Inflammatory macrophage treated with lipopolysaccharide for 1 hour (primary cell): Measurements from ENCODE around the gene KLK14.
A peak's percentile ranks its signal among the peaks of the same experiment; 100 is the strongest.

Experiments
- DNase-seq, 2 donors: peaks; one replicate each; pipeline ENCODE4 v3.0.0-alpha.2; 2020 to 2022

The KLK14 gene

DNA sequence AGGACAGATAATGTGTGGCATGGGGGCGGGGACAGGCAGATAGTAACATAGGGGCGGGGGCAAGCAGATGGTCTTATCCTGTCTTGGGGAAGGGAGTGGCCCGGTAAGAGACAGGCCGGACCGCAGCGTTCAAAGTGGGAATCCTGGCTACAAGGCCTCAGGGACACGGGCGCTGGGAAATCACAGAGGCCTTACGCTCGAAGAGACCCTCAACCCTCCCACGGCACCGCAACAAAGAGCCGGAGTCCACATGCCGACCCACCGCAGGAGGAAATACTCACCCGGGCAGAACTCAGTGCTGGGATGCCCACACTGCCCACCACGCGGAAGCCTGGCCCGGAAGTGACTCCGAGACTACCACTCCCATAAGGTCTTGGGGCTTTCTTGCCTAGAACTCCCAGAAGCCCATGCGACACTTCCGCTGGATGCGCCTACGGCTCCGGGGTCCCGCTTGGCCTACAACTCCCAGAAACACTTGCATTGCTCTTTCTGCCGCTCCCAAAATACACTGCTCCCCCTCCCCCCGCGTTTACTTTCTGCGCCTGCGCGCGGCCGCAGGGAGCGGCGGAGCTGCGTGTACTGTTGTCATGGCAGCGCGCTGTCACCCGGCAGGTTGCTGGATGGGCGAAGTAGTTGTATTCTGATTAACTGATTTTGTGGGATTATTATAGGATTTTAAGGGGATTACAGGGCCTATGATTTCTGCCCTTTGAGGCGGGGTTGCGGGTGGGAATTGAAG is 25.5 kb upstream of the KLK14 start, which contains the start of gene CTU1:
TSS of gene CTU1 (minus strand) at position 344 of the 739 bp plus-strand sequence. CDS start 3,840 bp downstream, outside the sequence.
- DNase-seq = peak; percentile 99 to 100

DNA sequence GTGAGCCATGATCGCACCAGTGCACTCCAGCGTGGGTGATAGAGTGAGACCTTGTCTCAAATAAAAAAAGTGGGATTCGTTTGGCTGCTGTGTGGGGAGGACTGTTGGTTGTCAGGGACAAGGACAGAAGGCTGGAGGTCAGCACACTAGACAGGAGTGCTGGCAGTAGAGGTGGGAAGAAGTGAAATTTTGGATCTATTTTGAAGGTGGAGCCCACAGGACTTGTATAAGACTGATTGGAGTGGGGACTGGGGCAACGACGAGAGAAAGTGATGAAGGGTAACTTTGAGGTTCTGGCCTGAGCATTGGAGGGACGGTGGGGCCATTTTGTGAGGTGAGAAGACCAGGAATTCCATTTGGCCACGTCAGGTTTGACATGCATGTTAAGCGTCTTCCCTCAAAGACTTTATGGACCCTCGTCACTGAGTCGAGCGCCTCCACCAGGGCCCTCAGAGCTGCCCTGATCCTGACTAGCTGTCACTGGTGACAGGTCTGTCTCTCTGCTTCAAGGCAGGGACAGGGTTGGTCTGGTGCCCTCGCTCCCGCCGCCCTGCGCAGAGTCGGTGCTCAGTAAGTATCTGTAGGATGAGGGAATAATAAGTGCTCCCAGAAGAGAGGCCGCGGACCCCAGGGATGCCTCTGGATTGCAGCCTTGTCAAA is 24.8 kb upstream of the KLK14 start:
- no peak for DNase-seq

DNA sequence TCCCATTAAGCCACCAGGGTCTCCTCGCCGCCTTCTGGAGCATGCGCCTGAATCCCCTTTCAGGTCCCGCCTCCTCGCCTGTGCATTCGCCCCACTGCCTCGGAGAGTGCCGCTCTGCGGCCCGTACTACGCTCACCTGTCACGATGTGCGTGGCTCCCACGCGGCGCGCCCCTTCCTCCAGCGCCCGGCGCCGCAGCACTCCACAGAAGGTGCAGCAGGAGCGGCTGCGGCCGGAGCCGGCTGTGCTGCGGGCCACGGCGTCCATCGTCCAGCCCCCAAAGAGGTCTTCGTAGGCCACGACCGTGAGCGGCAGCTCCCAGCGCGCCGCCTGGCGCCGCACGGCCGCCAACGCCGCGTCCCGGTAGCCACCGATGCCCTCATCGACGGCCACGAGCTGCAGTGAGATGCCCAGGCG is 21.2 kb upstream of the KLK14 start:
- no peak for DNase-seq

DNA sequence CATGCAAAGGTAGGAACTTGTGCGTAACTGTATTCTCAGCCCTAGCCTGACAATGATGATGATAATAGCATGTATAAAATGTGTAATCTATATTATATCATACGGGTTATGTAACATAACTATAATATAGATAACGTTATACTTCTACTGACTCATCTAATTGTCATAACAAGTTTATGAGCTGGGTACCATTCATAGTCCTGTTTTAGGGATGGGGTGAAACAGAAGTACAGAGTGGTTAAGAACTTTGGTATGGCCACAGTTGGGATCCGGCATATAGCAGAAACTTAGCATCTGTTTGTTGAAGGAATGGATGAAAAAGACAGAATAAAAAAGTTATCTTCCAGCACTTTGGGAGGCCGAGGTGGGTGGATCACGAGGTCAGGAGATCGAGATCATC is 20.3 kb upstream of the KLK14 start:
- no peak for DNase-seq

DNA sequence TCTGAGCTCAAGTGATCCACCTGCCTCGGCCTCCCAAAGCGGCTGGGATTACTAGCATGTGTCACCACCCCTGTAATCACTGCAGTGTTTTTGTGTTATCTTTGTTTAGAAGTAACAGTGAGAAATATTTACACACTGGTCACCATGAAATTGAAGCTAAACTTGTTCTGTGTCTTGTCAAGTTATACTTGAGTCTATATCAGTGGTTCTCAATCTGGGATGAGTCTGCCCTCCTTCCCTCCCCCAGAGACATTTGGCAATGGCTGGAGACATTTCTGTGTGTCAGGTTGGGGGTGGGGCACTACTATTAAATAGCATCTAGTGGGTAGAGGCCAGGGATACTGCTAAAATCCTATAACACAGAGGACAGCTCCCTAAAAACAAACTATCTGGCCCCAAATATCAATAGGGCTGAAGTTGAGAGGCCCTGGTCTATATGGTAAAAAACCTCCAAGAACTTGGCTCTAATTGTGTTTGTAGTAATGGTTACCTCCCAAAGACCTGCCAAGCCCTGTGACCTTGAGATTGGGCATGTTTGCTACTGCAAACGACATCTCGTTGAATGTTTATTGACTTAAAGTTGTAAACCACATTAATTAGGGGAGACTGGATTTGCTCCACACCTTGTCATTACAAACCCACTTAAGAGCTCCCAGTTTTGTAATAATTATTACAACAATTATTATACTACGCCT is 18.6 kb upstream of the KLK14 start:
- DNase-seq = no peak

DNA sequence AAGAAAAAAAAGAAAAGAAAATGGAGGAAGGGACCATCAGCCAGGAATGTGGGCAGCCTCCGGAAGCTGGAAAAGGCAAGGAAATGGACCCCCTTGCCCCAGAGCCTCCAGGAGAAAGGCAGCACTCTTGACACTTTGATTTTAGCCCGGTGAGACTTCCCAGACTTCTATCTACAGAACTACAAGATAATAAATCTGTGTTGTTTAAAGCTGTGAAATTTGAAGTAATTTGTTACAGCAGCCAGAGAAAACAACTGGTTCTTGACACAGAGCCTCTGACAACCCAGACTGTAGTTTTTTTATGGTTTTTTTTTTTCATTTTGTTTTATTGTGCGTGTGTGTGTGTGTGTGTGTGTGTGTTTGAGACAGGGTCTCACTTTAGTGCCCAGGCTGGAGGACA is 17.9 kb upstream of the KLK14 start:
- no peak for DNase-seq

DNA sequence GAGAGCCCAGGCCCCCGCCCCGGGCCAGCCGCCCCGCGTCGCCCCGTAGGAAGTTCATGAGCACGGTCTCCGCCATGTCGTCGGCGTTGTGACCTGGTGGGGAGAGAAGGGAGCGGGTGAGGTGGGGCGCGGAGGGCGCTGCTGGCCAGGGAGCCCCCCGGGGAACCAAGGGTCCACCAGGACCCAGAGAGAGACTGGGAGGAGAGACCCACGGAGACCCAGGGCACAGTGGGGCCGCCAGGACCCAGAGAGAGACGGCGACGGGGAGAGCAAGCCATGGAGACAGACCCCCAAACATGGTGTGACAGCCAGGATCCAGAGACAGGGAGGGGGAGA is 16.3 kb upstream of the KLK14 start:
- DNase-seq = no peak

DNA sequence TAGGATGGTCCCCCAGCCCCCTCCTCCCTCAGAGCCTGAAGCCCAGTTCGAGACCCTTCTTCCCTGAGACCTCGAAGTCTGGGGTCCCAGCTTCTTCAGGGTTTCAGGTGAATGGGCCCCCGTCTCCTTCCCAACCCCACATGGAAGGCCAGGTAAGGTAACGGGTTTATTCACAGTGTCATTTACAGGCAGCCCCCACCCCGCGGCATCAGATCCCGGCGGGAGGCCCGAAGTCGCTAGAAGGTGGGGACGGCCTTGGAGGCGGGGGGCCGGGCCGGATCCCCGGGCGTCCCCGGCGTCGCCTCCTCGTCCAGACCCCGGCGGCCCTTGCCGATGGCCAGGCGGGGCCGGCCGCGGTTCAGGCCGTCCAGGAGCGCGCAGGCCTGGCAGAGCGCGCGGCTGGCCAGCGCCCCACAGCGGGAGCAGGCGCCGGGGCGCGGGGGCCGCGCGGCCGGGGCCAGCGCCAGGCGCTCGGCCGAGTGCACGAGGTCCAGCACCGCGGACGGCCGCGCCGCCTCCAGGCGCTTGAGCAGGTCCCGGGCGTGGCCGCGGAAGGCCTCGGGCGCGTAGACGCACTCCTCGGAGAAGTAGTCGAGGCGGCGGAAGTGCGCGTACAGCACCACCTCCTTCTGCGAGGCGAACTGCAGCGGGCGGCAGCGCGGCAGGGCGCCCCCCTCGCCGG is 15.8 kb upstream of the KLK14 start:
- peak in 1 of 2 donors; percentile 35 for DNase-seq

DNA sequence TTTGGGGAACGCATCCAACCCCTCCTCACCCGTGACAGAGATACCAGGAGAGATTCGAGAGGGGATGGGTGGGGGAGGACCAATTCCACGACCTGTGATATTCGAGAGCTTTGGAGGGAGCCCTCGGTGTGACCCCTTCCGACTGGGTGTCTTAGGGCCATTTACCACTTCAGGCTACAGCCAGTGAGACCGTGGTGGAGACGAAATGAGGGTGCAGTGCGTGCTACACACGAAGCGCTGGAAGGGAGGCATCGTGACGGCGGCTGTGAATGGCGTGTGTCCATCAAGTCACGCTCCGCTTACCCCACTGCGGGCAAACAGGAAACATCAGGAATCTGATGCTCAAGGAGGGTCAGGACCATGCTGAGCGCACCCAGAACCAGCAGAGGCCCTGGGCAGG is 15.1 kb upstream of the KLK14 start:
- no peak for DNase-seq

DNA sequence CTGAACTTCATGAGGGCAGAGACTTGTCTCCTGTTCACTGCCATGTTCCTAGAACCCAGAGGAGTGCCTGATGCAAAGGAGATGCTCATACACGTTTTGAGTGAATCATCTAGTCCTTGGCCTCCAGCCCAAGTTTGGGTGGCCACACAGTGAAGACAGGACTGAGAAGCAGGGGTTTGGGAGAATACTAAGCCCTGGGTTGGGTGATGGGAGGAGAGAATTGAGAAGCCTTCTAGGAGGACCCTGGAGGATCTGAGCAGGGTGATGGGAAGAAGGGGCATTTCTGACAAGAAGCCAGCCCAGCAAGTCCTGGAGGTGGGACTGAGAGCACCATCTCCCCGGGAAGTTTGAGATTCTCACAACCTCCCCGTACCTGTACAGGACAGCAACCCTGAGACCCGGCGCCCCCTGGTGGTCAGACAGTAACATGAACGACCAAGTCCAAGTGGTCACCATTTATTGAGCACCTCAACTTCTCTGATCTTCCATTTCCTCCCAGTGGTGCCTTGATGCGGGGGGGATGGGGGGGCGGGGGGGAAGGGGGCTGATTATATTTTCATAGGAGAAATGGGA is 14.6 kb upstream of the KLK14 start:
- peak in 1 of 2 donors; percentile 57 for DNase-seq

DNA sequence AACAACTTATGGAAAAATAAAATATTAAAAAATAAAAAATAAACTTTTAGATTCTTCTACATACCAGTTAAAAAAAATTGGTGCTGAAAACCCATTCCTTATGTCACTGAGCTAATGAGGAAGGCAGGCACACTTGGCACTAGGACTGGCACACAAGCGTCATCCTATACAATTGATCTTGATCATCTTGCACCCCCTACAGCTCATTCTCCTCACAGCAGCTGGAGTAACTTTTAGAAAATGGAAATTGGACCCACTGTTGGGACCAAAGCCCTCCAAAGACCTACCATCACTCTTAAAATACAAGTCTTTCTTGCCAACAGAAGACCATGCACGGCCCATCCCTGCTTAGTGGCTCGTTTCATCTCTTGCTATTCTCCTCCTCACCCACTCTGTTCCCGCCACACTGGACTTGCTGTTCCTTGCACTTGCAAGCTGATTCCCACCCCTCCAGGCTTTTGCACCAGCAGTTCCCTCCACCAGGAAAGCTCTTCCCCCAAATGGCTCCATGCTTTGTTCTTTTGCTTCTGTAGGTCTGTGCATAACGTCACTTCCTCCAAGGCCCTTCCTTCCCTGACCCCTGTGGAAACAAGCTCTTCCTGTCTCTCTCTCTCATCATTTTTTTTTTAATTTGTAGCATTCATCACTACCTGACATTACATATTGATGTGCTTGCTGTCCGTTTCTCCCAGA is 13.9 kb upstream of the KLK14 start:
- DNase-seq = no peak

DNA sequence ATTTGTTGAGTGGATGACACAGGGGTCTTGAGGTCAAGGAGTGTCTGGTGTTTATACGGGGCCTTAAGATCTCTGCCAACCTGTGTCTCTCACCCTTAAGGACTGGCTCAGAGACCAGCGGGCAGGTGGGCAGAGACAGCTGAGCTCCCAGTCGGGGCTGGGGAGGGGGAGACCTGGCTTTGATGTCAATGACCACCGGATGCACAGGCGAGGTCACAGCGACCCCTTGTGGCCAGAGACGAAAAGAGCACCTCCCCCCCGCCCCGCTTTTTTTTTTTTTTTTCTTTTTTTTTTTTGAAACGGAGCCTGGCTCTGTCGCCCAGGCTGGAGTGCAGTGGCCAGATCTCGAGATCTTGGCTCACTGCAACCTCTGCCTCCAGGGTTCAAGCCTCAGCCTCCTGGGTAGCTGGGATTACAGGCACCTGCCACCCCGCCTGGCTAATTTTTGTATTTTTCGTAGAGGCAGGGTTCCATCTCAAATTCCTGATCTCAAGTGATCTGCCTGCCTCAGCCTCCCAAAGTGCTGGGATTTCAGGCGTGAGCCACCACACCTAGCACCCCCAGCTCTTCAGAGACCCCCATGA is 12.1 kb upstream of the KLK14 start:
- DNase-seq = peak in 1 of 2 donors; percentile 50

DNA sequence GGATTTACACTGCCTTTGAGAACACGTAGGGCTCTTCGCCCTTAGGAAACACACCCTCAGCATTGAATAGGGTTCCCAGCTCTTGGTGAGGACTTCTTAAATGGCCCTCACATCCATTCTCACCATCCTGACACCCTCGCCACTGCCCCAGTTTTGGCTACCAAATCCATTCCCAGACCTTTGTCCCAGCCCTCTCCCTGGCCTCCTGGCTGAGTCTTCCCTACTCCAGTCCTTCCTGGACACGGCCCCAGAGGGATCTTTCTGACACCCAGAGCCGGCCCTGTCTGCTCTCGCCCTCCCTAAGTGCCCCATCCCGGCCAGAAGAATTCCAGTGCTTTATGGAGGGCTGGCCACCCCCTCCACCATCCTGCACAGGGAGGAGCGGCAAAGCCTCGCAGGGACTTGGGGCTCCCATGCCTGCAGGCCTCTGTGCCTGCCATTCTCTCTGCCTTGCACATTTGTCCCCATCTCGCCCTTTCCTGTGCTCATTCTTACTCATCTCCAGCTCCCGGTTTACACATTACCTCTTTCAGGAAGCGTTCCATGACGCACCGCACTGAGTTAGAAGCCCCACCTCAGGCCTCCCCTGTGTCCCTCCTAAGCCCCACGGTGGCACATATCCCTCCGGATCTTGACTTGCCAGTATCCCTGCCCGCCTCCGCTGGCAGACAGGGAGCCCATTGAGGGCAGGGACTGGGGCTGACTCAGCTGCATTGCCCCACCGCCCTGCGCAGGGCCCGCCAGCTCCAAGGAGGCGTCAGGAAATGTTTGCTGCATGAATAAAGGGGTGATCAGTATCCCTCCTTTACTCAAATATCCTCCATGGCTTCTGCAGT is 11.0 kb upstream of the KLK14 start:
- DNase-seq = no peak

DNA sequence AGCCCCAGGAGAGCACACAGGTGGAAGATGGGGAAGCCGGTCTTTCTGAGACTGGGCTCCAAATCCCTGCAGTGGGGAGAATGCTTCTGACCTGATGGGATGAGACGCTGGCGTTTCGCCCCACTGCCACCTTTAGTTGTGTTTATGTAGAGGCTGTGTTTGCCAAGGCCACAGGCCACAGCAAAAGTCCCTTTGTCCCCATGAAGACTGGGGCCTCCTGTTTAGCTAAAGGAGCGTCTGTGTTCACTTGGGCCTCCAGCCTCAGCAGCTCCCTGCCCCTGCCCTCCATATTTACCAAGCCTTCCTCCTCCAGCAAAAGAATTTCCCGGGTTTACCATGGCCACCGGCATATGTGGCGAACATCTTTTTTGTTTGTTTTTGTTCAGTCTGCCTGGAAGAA is 10.4 kb upstream of the KLK14 start:
- DNase-seq = no peak

DNA sequence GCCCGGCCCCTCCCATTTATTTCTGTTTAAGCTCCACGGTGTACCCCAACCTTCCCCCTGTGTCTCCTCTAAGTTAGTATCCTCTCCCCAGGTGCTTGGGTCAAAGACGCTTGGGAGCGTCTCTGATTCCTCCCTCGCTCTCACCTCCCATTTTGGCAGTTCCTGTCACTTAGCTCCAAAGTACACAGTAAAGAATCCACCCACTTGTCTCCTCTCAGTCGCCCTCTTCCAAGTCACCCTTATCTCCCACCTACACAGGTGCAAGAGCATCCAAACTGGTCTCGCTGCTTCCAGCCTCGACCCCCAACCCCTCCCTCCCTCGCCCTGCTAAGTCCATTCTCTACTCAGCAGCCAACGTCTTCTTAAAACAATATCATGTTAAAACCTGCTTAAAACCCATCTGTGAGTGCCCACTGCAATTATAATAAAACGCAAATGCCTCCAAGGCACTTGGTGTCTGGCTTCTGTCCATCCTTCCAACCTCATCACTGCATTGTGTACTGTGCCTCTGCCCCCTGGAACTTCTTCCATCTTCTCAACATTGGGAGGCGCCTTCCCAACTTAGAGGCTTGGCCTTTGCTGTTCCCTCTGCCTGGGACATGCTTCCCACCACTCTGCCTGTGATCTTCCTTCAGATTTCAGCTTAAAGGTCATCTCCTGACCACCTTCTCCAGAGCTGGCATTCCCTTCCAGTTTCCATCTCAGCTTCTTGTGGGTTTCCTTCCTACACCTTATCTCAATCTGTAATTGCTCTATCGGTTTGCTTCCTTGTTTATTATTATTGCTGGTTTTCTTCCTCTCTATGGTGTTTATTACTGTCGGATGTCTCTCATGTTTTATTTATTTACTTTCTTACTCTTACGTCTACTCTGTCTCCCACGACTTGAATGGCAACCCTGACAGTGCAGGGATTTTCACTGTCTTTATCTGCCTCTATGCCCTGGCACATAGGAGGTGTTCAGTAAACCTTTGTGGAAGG is 9.5 kb upstream of the KLK14 start:
- DNase-seq = no peak

DNA sequence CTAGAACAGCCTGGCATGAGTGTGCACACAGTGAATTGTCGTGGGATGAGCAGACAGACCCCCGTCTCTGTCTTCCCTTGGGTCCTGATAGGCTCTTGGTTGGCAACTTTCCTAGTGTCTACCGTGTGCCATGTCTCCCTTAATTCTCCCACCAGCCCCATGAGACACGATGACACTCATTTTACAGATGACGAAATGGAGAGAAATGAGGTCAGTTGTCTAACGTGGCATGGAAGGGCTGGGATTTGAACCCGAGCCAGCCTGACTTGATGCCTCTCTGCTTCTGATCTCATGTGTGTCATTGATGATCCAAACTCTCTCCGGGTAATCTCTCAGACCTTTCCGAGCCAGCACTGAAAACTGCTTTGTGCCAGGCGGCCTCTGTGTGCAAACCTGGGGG is 8.4 kb upstream of the KLK14 start:
- DNase-seq = no peak

DNA sequence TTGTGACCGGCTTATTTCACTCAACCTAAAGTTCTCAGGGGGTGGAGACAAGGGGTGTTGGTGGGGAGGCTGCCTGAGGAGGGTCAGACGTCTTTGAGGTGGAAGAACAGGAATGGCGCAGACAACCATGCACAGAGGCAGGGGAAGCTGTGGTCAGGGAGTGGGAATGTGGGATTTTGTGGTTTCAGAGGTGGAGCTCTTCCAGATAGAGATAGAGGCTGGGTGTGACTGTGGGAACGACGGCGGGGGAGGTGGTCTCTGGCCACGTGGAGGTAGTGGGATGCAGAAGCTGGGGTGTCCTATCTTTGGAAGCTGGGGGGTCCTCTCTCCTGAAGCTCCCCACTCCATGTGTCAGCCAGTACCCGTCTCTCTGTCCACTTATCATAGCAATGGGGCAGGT is 7.8 kb upstream of the KLK14 start:
- no peak for DNase-seq

DNA sequence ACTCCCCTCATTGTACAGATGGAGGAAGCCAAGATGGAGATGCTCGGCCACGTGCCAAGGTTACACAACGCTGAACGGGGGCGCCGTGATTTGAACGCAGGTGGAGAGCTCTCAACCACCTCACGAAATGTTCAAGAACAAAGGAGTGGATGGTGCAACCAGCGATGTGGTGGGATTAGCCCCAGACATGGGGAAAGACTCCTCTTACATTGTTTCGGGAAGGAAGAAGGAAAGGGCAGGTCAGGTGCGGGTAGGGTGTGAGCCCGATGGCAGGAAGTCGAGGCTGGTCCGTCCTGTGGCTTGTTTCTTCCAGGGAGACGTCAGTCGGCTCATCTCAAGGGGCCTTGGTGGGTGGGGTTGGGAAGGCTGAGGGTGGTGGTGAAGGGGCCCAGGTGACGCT is 7.1 kb upstream of the KLK14 start:
- DNase-seq = no peak

DNA sequence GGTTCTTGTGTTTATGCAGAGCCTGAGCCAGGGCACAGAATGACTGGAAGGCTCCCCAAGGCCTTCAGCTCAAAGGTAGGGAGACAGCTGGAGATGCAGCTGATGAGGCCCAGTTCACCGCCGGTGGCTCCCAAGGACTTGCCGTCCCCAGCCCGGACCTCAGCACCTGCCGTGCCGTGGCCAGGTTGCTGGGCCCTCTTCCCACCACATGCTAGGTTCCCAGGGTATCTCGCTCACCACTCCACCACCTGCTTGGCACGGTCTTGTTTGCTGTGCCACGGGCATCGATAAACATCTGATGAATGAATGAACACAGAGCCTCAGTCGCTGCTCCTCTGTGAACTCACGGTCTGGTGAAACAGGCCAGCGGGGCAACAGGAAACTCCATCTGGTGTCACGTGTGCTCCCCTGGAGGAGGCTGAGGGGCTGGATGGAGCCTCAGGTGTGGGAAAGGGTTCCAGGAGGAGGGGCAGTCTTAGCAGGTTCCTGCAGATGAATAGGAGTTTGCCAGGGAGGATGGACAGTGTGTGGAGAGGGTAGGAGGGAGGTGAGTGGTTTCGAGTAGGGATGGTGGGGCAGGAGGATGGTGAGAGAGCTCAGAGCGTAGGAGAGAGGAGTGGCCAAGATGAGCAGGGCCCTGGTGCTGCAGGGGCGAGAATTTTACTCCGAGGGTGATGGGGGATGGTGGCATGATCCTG is 3.6 kb upstream of the KLK14 start:
- DNase-seq = no peak
